ENCODE data around the gene LARGE1. TPM values are rescaled to one million over a fixed set of nuclear protein-coding genes. Genes with fewer than 3 reads are reported as not detected.

Gene LARGE1
- total and polyA plus RNA-seq, 4 experiments from 2014 or later: 0.06 to 1.1 (median 1.0) TPM; not detected in 1

- H3K27ac Mint-ChIP-seq: no peak overlapping the region
- H3K27me3 ChIP-seq (ENCODE audit: insufficient read depth, low read length): no peaks in the 10 kb centered on the region
- no peak for DNase-seq
- peaks cover 0 to 2% (median 0%) of the 10 kb centered on the region in 8 donors for H3K9me3 Mint-ChIP-seq
- no peak overlapping the region for H3K27ac ChIP-seq (ENCODE audit: low read depth, low read length)
- H3K27me3 Mint-ChIP-seq: no peaks in the 10 kb centered on the region
- no peaks in the 10 kb centered on the region for H3K9me3 ChIP-seq (ENCODE audit: control insufficient read depth in 1 of 2, low read length in 2 of 2)
- CTCF ChIA-PET (ENCODE audit: partially characterized antibody): no interaction called here
- POLR2A ChIA-PET (ENCODE audit: partially characterized antibody): no interaction called here
- H3K36me3 Mint-ChIP-seq: no peaks in the 10 kb centered on the region
- H3K4me1 ChIP-seq (ENCODE audit: insufficient read depth, low read length): no peaks in the 10 kb centered on the region
- intact Hi-C loops (cut with micrococcal nuclease): no loop called here
- no peaks in the 10 kb centered on the region for H3K36me3 ChIP-seq (ENCODE audit: insufficient read depth, low read length)
- no peak overlapping the region for H3K4me3 Mint-ChIP-seq
- H3K4me1 Mint-ChIP-seq: no peaks in the 10 kb centered on the region
- no peak overlapping the region for H3K4me3 ChIP-seq (ENCODE audit: low read length in 2 of 2)
These were observed 589.3 kb downstream of the LARGE1 start for GRCh38 chr22:33331017-33331416.

GRCh38 chr22:33330534-33330933, 589.7 kb downstream of the LARGE1 start:
- intact Hi-C loops (cut with micrococcal nuclease): no loop called here
- no peak overlapping the region for H3K4me3 Mint-ChIP-seq
- no peaks in the 10 kb centered on the region for H3K27me3 ChIP-seq (ENCODE audit: insufficient read depth, low read length)
- POLR2A ChIA-PET (ENCODE audit: partially characterized antibody): no interaction called here
- H3K9me3 Mint-ChIP-seq: peaks cover 0 to 2% (median 0%) of the 10 kb centered on the region in 8 donors
- no peaks in the 10 kb centered on the region for H3K9me3 ChIP-seq (ENCODE audit: control insufficient read depth in 1 of 2, low read length in 2 of 2)
- no peaks in the 10 kb centered on the region for H3K27me3 Mint-ChIP-seq
- H3K4me1 Mint-ChIP-seq: no peaks in the 10 kb centered on the region
- DNase-seq: no peak
- CTCF ChIA-PET (ENCODE audit: partially characterized antibody): interaction anchor here (1.0 kb wide), 1 partner anchor 12 kb away, joined by 3 read pairs; no protein-coding TSS in a partner anchor
- no peaks in the 10 kb centered on the region for H3K36me3 ChIP-seq (ENCODE audit: insufficient read depth, low read length)
- H3K36me3 Mint-ChIP-seq: no peaks in the 10 kb centered on the region
- no peak overlapping the region for H3K27ac ChIP-seq (ENCODE audit: low read depth, low read length)
- no peak overlapping the region for H3K4me3 ChIP-seq (ENCODE audit: low read length in 2 of 2)
- H3K27ac Mint-ChIP-seq: no peak overlapping the region
- H3K4me1 ChIP-seq (ENCODE audit: insufficient read depth, low read length): no peaks in the 10 kb centered on the region

- H3K27ac ChIP-seq (ENCODE audit: low read depth, low read length): no peak overlapping the region
- H3K27me3 ChIP-seq (ENCODE audit: insufficient read depth, low read length): no peaks in the 10 kb centered on the region
- intact Hi-C loops (cut with micrococcal nuclease): no loop called here
- ChIA-PET CTCF (ENCODE audit: partially characterized antibody) (interaction anchor here (1.0 kb wide), 1 partner anchor 14 kb away, joined by 3 read pairs; no protein-coding TSS in a partner anchor), POLR2A (ENCODE audit: partially characterized antibody) (no interaction called here)
- no peaks in the 10 kb centered on the region for H3K9me3 ChIP-seq (ENCODE audit: control insufficient read depth in 1 of 2, low read length in 2 of 2)
- no peaks in the 10 kb centered on the region for H3K4me1 ChIP-seq (ENCODE audit: insufficient read depth, low read length)
- Mint-ChIP-seq H3K9me3 (peaks cover 0 to 2% (median 0%) of the 10 kb centered on the region in 8 donors), H3K27me3 (no peaks in the 10 kb centered on the region), H3K4me1 (no peaks in the 10 kb centered on the region), H3K4me3 (no peak overlapping the region), H3K36me3 (no peaks in the 10 kb centered on the region), H3K27ac (no peak overlapping the region)
- H3K4me3 ChIP-seq (ENCODE audit: low read length in 2 of 2): no peak overlapping the region
- no peaks in the 10 kb centered on the region for H3K36me3 ChIP-seq (ENCODE audit: insufficient read depth, low read length)
- DNase-seq: no peak
These were observed 590.9 kb downstream of the LARGE1 start for GRCh38 chr22:33329398-33329797.

DNA sequence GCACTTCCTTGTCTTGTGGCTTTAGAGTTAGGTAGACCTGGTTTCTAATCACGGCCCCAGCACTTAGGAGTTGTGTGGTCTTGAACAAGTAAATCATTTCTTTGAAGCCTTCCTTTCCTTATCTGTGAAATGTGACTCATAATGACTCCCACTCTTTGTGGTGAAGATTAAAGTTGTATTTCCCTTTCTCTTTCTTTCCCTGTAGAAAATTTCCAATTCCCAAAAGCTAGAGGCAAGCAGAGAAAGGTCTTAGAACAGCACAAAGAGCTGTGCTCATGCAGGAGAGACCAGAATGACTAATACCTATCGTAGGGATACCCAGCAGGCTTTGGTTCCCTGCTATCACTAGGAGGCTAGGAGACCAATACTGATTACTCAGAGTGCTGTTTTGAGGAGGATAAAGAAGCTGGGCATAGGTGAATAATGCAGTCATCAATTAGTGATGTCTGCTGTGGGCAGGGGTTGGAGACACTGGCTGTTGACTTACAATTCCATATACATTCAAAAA, 591.4 kb downstream of the LARGE1 start:
- CTCF ChIA-PET (ENCODE audit: partially characterized antibody): interaction anchor here (0.6 kb wide), 1 partner anchor 65 kb away, joined by 3 read pairs; no protein-coding TSS in a partner anchor
- Mint-ChIP-seq H3K4me3 (no peak overlapping the region), H3K36me3 (no peaks in the 10 kb centered on the region)

GRCh38 chr22:33327348-33327860, 592.9 kb downstream of the LARGE1 start:
- no peaks in the 10 kb centered on the region for H3K4me1 Mint-ChIP-seq
- H3K27me3 Mint-ChIP-seq: no peaks in the 10 kb centered on the region
- Histone ChIP-seq H3K27ac (ENCODE audit: low read depth, low read length) (no peak overlapping the region), H3K9me3 (ENCODE audit: control insufficient read depth in 1 of 2, low read length in 2 of 2) (no peaks in the 10 kb centered on the region), H3K36me3 (ENCODE audit: insufficient read depth, low read length) (no peaks in the 10 kb centered on the region), H3K27me3 (ENCODE audit: insufficient read depth, low read length) (no peaks in the 10 kb centered on the region), H3K4me3 (ENCODE audit: low read length in 2 of 2) (no peak overlapping the region), H3K4me1 (ENCODE audit: insufficient read depth, low read length) (no peaks in the 10 kb centered on the region)
- intact Hi-C loops (cut with micrococcal nuclease): no loop called here
- H3K9me3 Mint-ChIP-seq: peaks cover 0 to 6% (median 2%) of the 10 kb centered on the region in 8 donors
- no peak for DNase-seq
- no peaks in the 10 kb centered on the region for H3K36me3 Mint-ChIP-seq
- CTCF ChIA-PET (ENCODE audit: partially characterized antibody): no interaction called here
- no peak overlapping the region for H3K27ac Mint-ChIP-seq
- POLR2A ChIA-PET (ENCODE audit: partially characterized antibody): no interaction called here
- H3K4me3 Mint-ChIP-seq: no peak overlapping the region

More for the DNA sequence above, 591.4 kb downstream of the LARGE1 start:
- Mint-ChIP-seq H3K27ac (no peak overlapping the region), H3K9me3 (peaks cover 0 to 3% (median under 1%) of the 10 kb centered on the region in 8 donors), H3K27me3 (no peaks in the 10 kb centered on the region), H3K4me1 (no peaks in the 10 kb centered on the region)
- DNase-seq: no peak
- H3K4me3 ChIP-seq (ENCODE audit: low read length in 2 of 2): no peak overlapping the region
- POLR2A ChIA-PET (ENCODE audit: partially characterized antibody): no interaction called here
- H3K27me3 ChIP-seq (ENCODE audit: insufficient read depth, low read length): no peaks in the 10 kb centered on the region
- H3K36me3 ChIP-seq (ENCODE audit: insufficient read depth, low read length): no peaks in the 10 kb centered on the region
- H3K9me3 ChIP-seq (ENCODE audit: control insufficient read depth in 1 of 2, low read length in 2 of 2): no peaks in the 10 kb centered on the region
- intact Hi-C loops (cut with micrococcal nuclease): no loop called here
- H3K4me1 ChIP-seq (ENCODE audit: insufficient read depth, low read length): no peaks in the 10 kb centered on the region
- H3K27ac ChIP-seq (ENCODE audit: low read depth, low read length): no peak overlapping the region

- intact Hi-C loops (cut with micrococcal nuclease): no loop called here
- CTCF ChIA-PET (ENCODE audit: partially characterized antibody): no interaction called here
These were observed 593.6 kb downstream of the LARGE1 start for GRCh38 chr22:33326540-33327295.

DNA sequence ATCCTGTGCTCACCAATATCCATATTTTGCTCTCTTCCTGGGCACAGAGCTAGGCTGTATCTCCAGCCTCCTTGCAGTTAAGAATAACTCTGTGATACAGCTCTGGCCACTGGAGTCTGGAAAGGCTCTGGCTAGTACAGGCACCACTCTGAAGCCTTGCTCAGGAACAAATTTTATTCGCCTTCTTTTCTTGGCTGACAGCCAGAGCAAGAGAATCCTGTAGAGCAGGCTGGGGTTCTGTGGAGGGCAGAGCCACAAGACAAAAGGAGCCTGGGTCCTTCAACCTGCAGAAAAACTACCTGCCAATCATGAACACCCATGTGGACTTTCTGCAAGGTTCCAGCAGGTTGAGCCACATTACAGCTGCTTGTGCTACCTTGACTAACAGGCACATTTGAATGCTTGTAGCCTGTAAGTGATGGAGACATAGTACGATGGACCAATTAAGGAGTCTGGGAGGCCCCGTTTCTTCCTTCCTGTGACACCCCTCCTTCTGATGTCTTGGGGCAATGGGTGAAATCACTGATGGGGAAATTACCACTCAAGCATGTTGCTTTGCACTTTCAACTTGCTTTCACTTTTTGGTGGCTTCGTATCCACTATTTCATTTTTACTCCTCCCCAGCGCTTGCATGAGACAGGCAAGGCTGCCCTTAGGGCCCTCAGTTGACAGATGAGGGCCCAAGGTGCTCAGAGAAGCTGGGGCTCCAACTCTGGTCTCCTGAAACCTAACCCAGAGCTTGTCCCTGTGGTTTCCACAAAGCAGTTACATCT, 594.9 kb downstream of the LARGE1 start:
- Histone ChIP-seq H3K9me3 (ENCODE audit: control insufficient read depth in 1 of 2, low read length in 2 of 2) (no peaks in the 10 kb centered on the region), H3K27ac (ENCODE audit: low read depth, low read length) (no peak overlapping the region), H3K4me3 (ENCODE audit: low read length in 2 of 2) (no peak overlapping the region), H3K27me3 (ENCODE audit: insufficient read depth, low read length) (no peaks in the 10 kb centered on the region), H3K36me3 (ENCODE audit: insufficient read depth, low read length) (no peaks in the 10 kb centered on the region), H3K4me1 (ENCODE audit: insufficient read depth, low read length) (no peaks in the 10 kb centered on the region)
- ChIA-PET CTCF (ENCODE audit: partially characterized antibody) (no interaction called here), POLR2A (ENCODE audit: partially characterized antibody) (no interaction called here)
- H3K27ac Mint-ChIP-seq: no peak overlapping the region
- intact Hi-C loops (cut with micrococcal nuclease): no loop called here
- H3K36me3 Mint-ChIP-seq: no peaks in the 10 kb centered on the region
- H3K27me3 Mint-ChIP-seq: no peaks in the 10 kb centered on the region
- DNase-seq: no peak
- H3K9me3 Mint-ChIP-seq: peaks cover 0 to 6% (median 2%) of the 10 kb centered on the region in 8 donors
- H3K4me3 Mint-ChIP-seq: no peak overlapping the region
- H3K4me1 Mint-ChIP-seq: no peaks in the 10 kb centered on the region

More at GRCh38 chr22:33326540-33327295, 593.6 kb downstream of the LARGE1 start:
- peaks cover 0 to 6% (median 1%) of the 10 kb centered on the region in 8 donors for H3K9me3 Mint-ChIP-seq
- H3K27me3 Mint-ChIP-seq: no peaks in the 10 kb centered on the region
- no peak overlapping the region for H3K27ac Mint-ChIP-seq
- no peak for DNase-seq
- H3K36me3 Mint-ChIP-seq: no peaks in the 10 kb centered on the region
- POLR2A ChIA-PET (ENCODE audit: partially characterized antibody): no interaction called here
- H3K4me3 Mint-ChIP-seq: no peak overlapping the region
- no peak overlapping the region for H3K27ac ChIP-seq (ENCODE audit: low read depth, low read length)
- H3K36me3 ChIP-seq (ENCODE audit: insufficient read depth, low read length): no peaks in the 10 kb centered on the region
- no peak overlapping the region for H3K4me3 ChIP-seq (ENCODE audit: low read length in 2 of 2)
- H3K4me1 Mint-ChIP-seq: no peaks in the 10 kb centered on the region
- H3K27me3 ChIP-seq (ENCODE audit: insufficient read depth, low read length): no peaks in the 10 kb centered on the region
- no peaks in the 10 kb centered on the region for H3K9me3 ChIP-seq (ENCODE audit: control insufficient read depth in 1 of 2, low read length in 2 of 2)
- no peaks in the 10 kb centered on the region for H3K4me1 ChIP-seq (ENCODE audit: insufficient read depth, low read length)
